Measurements from ENCODE around the gene CDH2. TPM values are rescaled to one million over a fixed set of nuclear protein-coding genes. Genes with fewer than 3 reads are reported as not detected.

Gene CDH2
- total RNA-seq, 1 donor from 2014 or later, result 1.8 TPM

GRCh38 chr18:28015671-28016070, 161.3 kb downstream of the CDH2 start:
- intact Hi-C loops (cut with DNase I), result no loop called here
- Histone ChIP-seq H3K4me3 (no peak overlapping the region), H3K27ac (no peak overlapping the region), H3K9me3 (no peaks in the 10 kb centered on the region), H3K4me1 (no peaks in the 10 kb centered on the region), H3K36me3 (no peaks in the 10 kb centered on the region), H3K27me3 (no peaks in the 10 kb centered on the region)
- ATAC-seq (no peak), DNase-seq (no peak)
- TF ChIP-seq CTCF (IDR thresholded peaks at IDR 0.05), result no peak

GRCh38 chr18:28013066-28013465, 163.9 kb downstream of the CDH2 start:
- H3K9me3 ChIP-seq, result no peaks in the 10 kb centered on the region
- H3K4me3 ChIP-seq, result no peak overlapping the region
- no peaks in the 10 kb centered on the region for H3K36me3 ChIP-seq
- TF ChIP-seq CTCF (IDR thresholded peaks at IDR 0.05), result no peak
- intact Hi-C loops (cut with DNase I), result no loop called here
- no peaks in the 10 kb centered on the region for H3K4me1 ChIP-seq
- H3K27ac ChIP-seq, result no peak overlapping the region
- no peaks in the 10 kb centered on the region for H3K27me3 ChIP-seq
- ATAC-seq (no peak), DNase-seq (no peak)

DNA sequence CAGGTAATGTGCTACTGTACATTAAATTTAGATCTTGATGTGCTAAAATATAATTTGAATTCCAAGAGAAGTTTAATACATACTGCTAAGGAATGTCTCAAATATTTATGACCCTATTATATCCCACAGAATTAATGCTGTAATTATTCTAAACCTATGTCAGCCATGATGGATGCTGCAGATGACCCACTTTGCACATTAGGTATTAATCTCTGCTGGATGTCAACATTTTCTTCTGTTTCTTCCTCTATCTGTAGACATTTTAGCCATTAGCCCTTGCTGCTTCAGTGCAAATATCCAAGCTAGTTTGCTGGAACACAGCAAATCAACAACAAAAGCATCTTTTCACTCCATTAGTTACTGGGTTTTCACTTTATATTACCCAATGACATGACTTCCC, 164.6 kb downstream of the CDH2 start:
- no peaks in the 10 kb centered on the region for H3K27me3 ChIP-seq
- H3K36me3 ChIP-seq, result no peaks in the 10 kb centered on the region
- no peaks in the 10 kb centered on the region for H3K4me1 ChIP-seq
- no peak overlapping the region for H3K27ac ChIP-seq
- intact Hi-C loops (cut with DNase I), result no loop called here
- DNase-seq (no peak), ATAC-seq (no peak)
- no peaks in the 10 kb centered on the region for H3K9me3 ChIP-seq
- H3K4me3 ChIP-seq, result no peak overlapping the region
- TF ChIP-seq CTCF (IDR thresholded peaks at IDR 0.05), result no peak

GRCh38 chr18:28009589-28009988, 167.3 kb downstream of the CDH2 start:
- intact Hi-C loops (cut with DNase I), result no loop called here
- no peak for TF ChIP-seq CTCF (IDR thresholded peaks at IDR 0.05)
- ATAC-seq (no peak), DNase-seq (no peak)
- Histone ChIP-seq H3K27me3 (no peaks in the 10 kb centered on the region), H3K27ac (no peak overlapping the region), H3K9me3 (no peaks in the 10 kb centered on the region), H3K4me3 (no peak overlapping the region), H3K36me3 (no peaks in the 10 kb centered on the region), H3K4me1 (no peaks in the 10 kb centered on the region)

DNA sequence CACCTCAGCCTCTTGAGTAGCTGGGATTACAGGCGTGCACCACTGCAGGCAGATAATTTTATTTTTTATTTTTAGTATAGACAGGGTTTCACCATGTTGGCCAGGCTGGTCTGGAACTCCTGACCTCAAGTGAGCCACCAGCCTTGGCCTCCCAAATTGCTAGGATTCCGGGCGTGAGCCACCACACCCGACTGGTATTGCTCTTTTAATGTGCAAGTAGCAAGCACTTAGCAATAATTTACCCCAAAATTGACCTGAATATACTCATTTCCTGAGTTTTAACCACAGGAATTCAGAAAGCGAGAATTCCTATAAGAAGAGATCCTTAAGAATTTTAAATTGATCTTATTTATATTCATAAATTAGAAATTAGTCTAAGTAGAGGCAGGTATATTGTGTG, 169.1 kb downstream of the CDH2 start:
- no peak for TF ChIP-seq CTCF (IDR thresholded peaks at IDR 0.05)
- H3K27me3 ChIP-seq, result no peaks in the 10 kb centered on the region
- no peaks in the 10 kb centered on the region for H3K9me3 ChIP-seq
- H3K4me1 ChIP-seq, result no peaks in the 10 kb centered on the region
- no peak for ATAC-seq
- H3K36me3 ChIP-seq, result no peaks in the 10 kb centered on the region
- no peak for DNase-seq
- no peak overlapping the region for H3K27ac ChIP-seq
- intact Hi-C loops (cut with DNase I), result no loop called here
- no peak overlapping the region for H3K4me3 ChIP-seq

DNA sequence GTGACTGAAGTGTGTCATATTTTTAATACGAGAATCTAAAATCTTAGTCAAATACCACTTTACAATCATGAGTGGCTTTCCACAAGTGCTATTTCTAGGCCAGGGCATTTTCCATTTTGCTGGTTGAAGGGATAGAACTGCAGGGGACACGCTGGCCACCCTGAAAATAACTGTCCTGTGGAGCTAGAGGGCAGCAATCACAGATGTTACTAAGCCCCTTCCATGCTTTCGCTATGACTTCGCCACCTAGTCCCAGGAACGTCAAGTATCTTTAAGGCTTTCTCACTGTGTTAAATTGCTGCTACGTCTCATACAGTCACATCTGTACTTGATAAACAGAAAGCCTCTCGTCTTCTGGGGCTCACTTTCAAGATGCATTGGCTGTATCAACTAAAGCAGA, 171.8 kb downstream of the CDH2 start:
- no peaks in the 10 kb centered on the region for H3K4me1 ChIP-seq
- no peak overlapping the region for H3K4me3 ChIP-seq
- H3K27me3 ChIP-seq, result no peaks in the 10 kb centered on the region
- no peaks in the 10 kb centered on the region for H3K36me3 ChIP-seq
- no peak for TF ChIP-seq CTCF (IDR thresholded peaks at IDR 0.05)
- ATAC-seq (no peak), DNase-seq (no peak)
- intact Hi-C loops (cut with DNase I), result no loop called here
- no peak overlapping the region for H3K27ac ChIP-seq
- no peaks in the 10 kb centered on the region for H3K9me3 ChIP-seq

Data from upper lobe of right lung (tissue), 1 donor.